Keratinocyte (primary cell): ENCODE results near the gene TAC1. TPM values are rescaled to one million over a fixed set of nuclear protein-coding genes. Genes with fewer than 3 reads are reported as not detected.

ENCODE experiments used
- DNase-seq: peaks from one replicate; pipeline ENCODE4 v3.0.0-alpha.2; 2011; ENCODE audit warnings: low read depth, missing footprints, low spot score
- FAIRE-seq: peaks from 2 replicates; lab custom pipeline; 2011; peaks lifted over from hg19 to GRCh38; lab: Jason Lieb, UNC
- H2AFZ ChIP-seq: 2 replicates; pipeline ENCODE4 v1.6.0; 2012; ENCODE audit warnings: low read length, control low read depth, inconsistent platforms; ENCODE audit not compliant: control insufficient read depth
- H3K27ac ChIP-seq: 2 replicates; pipeline ENCODE4 v1.5.1; 2011; ENCODE audit warnings: low read length; ENCODE audit not compliant: control insufficient read depth, insufficient read depth
- H3K27me3 ChIP-seq: 3 replicates; pipeline ENCODE4 v1.6.0; 2011; ENCODE audit warnings: low read length; ENCODE audit not compliant: control insufficient read depth, insufficient read depth; ENCODE audit errors: extremely low read depth
- H3K36me3 ChIP-seq, 2 experiments: 2 replicates in 1 of 2; 3 replicates in 1 of 2; pipeline ENCODE4 v1.5.1; 2011; ENCODE audit warnings: low read length in 2 of 2, mild to moderate bottlenecking in 1 of 2; ENCODE audit not compliant: control insufficient read depth in 2 of 2, insufficient read depth in 2 of 2; ENCODE audit errors: extremely low read depth in 1 of 2
- H3K4me1 ChIP-seq: 3 replicates; pipeline ENCODE4 v1.5.1; 2011; ENCODE audit warnings: low read length; ENCODE audit not compliant: control insufficient read depth, insufficient read depth; ENCODE audit errors: extremely low read depth
- H3K4me2 ChIP-seq: 3 replicates; pipeline ENCODE4 v1.6.0; 2011; ENCODE audit warnings: low read depth, low read length; ENCODE audit not compliant: control insufficient read depth, insufficient read depth; ENCODE audit errors: extremely low read depth
- H3K4me3 ChIP-seq, 3 experiments: fragments of 200-600 bp in 1 of 3; sonication (generic) in 1 of 3; 2 replicates in 2 of 3; 3 replicates in 1 of 3; pipeline ENCODE4 v1.5.1; 2011 to 2016; ENCODE audit warnings: low read length in 3 of 3, mild to moderate bottlenecking in 3 of 3, control low read depth in 2 of 3, inconsistent platforms in 1 of 3, low read depth in 1 of 3, mixed read lengths in 1 of 3, mixed run types in 1 of 3, moderate library complexity in 1 of 3; ENCODE audit not compliant: control insufficient read depth in 2 of 3, insufficient read depth in 2 of 3; ENCODE audit errors: extremely low read depth in 1 of 3
- H3K79me2 ChIP-seq: 2 replicates; pipeline ENCODE4 v1.6.0; 2012; ENCODE audit warnings: low read length; ENCODE audit not compliant: control insufficient read depth, insufficient read depth
- H3K9ac ChIP-seq: 3 replicates; pipeline ENCODE4 v1.6.0; 2011; ENCODE audit warnings: low read length; ENCODE audit not compliant: control insufficient read depth, insufficient read depth; ENCODE audit errors: extremely low read depth
- H3K9me1 ChIP-seq: 3 replicates; pipeline ENCODE4 v1.6.0; 2011; ENCODE audit warnings: low read length; ENCODE audit not compliant: control insufficient read depth, insufficient read depth; ENCODE audit errors: extremely low read depth
- H3K9me3 ChIP-seq: 2 replicates; pipeline ENCODE4 v1.5.1; 2012; ENCODE audit warnings: low read depth, low read length; ENCODE audit not compliant: control insufficient read depth
- H4K20me1 ChIP-seq: 3 replicates; pipeline ENCODE4 v1.6.0; 2011; ENCODE audit warnings: low read length; ENCODE audit not compliant: control insufficient read depth, insufficient read depth; ENCODE audit errors: extremely low read depth
- CTCF ChIP-seq, 3 experiments: IDR thresholded peaks in 1 of 3; conservative IDR thresholded peaks in 1 of 3; optimal IDR thresholded peaks in 1 of 3; 2 replicates in 2 of 3; 3 replicates in 1 of 3; pipeline versions ENCODE3 to v1.5.1; 2011; ENCODE audit warnings: low read length in 3 of 3, mild to moderate bottlenecking in 3 of 3, moderate library complexity in 2 of 3, control low read depth in 1 of 3, inconsistent platforms in 1 of 3; ENCODE audit not compliant: insufficient read depth in 2 of 3; ENCODE audit errors: extremely low read depth in 1 of 3
- EZH2 ChIP-seq: IDR thresholded peaks from one replicate; pipeline ENCODE4 v1.6.1; 2012; ENCODE audit warnings: inconsistent platforms, mild to moderate bottlenecking, low read length, moderate library complexity
- dilution Hi-C: fragments of 300-500 bp; cut with MboI; formaldehyde crosslinking; loops from one replicate; pipeline ENCODE4 v1.7.0; 2020; ENCODE audit warnings: low sequenced_read_pairs; ENCODE audit not compliant: extremely low pct_ligation_motif_present
- polyA plus RNA-seq, 5 experiments: library from polyadenylated mRNA; depleted of rRNA in 3 of 5; stranded (reverse) in 3 of 5; stranded (forward) in 1 of 5; unstranded in 1 of 5; fragments of >200 nt; gene quantifications; 1 replicate in 1 of 5; 2 replicates in 3 of 5; 3 replicates in 1 of 5; pipeline versions ENCODE4 v1.2.1 to v1.2.3, GENCODE V29; 2011 to 2012; ENCODE audit warnings: missing spikeins in 2 of 5, low read depth in 1 of 5, low replicate concordance in 1 of 5

TAC1 gene
- polyA plus RNA-seq, 1 donor (not counting 4 experiments of a cell fraction or from before 2014, with no cell fraction given), result not detected

- Histone ChIP-seq H3K27me3 (no peaks in the 10 kb centered on the region), H3K36me3 (no peaks in the 10 kb centered on the region), H2AFZ (no peak overlapping the region), H3K9me1 (no peaks in the 10 kb centered on the region), H3K27ac (no peak overlapping the region), H3K4me3 (no peak overlapping the region), H3K9ac (no peak overlapping the region), H3K79me2 (no peaks in the 10 kb centered on the region), H3K4me1 (no peaks in the 10 kb centered on the region), H4K20me1 (no peaks in the 10 kb centered on the region), H3K9me3 (no peaks in the 10 kb centered on the region), H3K4me2 (no peak overlapping the region)
- TF ChIP-seq CTCF (optimal IDR thresholded peaks at IDR 0.05 in 1 of 3, IDR thresholded peaks at IDR 0.05 in 1 of 3, conservative IDR thresholded peaks at IDR 0.05 in 1 of 3; ENCODE audit: extremely low read depth in 1 of 3, insufficient read depth in 2 of 3, low read length in 3 of 3) (no peak), EZH2 (no peak)
- DNase-seq (no peak), FAIRE-seq (no peak)
- dilution Hi-C loops, result no loop called here
Observed at GRCh38 chr7:97751566-97751965, 19.7 kb downstream of the TAC1 start.

- no peaks in the 10 kb centered on the region for H3K9me3 ChIP-seq
- dilution Hi-C loops, result no loop called here
Observed at GRCh38 chr7:97752215-97752614, 20.3 kb downstream of the TAC1 start.

More at GRCh38 chr7:97752215-97752614, 20.3 kb downstream of the TAC1 start:
- Histone ChIP-seq H3K9me1 (no peaks in the 10 kb centered on the region), H3K4me3 (no peak overlapping the region), H3K79me2 (no peaks in the 10 kb centered on the region), H3K36me3 (no peaks in the 10 kb centered on the region), H3K27me3 (no peaks in the 10 kb centered on the region), H3K4me2 (no peak overlapping the region), H4K20me1 (no peaks in the 10 kb centered on the region), H3K4me1 (no peaks in the 10 kb centered on the region), H2AFZ (no peak overlapping the region), H3K27ac (no peak overlapping the region), H3K9ac (no peak overlapping the region)
- FAIRE-seq (no peak), DNase-seq (no peak)
- no peak for TF ChIP-seq EZH2
- TF ChIP-seq CTCF (optimal IDR thresholded peaks at IDR 0.05 in 1 of 3, IDR thresholded peaks at IDR 0.05 in 1 of 3, conservative IDR thresholded peaks at IDR 0.05 in 1 of 3; ENCODE audit: extremely low read depth in 1 of 3, insufficient read depth in 2 of 3, low read length in 3 of 3), result no peak
